ENCODE results near the gene CTLA4.

Gene CTLA4

GRCh38 chr2:203859030-203859789, 8.4 kb upstream of the CTLA4 start:
- POLR2A ChIA-PET = no interaction called here
- DNase-seq (ENCODE audit: extremely low spot score) = no peak
- no peak for TF ChIP-seq FOXA1 (IDR thresholded peaks at IDR 0.05)
- TF ChIP-seq FOXM1 (IDR thresholded peaks at IDR 0.05; ENCODE audit: borderline replicate concordance) = no peak
- TF ChIP-seq ARNT (IDR thresholded peaks at IDR 0.05) = no peak
- no peak for TF ChIP-seq TARDBP (IDR thresholded peaks at IDR 0.05)
- no peak for TF ChIP-seq ELF4 (IDR thresholded peaks at IDR 0.05)
- CTCF ChIA-PET = no interaction called here

GRCh38 chr2:203861197-203861596, 6.4 kb upstream of the CTLA4 start:
- POLR2A ChIA-PET = no interaction called here
- no peak for DNase-seq (ENCODE audit: extremely low spot score)
- TF ChIP-seq FOXK2 (IDR thresholded peaks at IDR 0.05) (no peak), FOXA1 (IDR thresholded peaks at IDR 0.05) (no peak), ZNF384 (IDR thresholded peaks at IDR 0.05) (no peak), L3MBTL2 (conservative IDR thresholded peaks at IDR 0.05) (no peak), HDGF (IDR thresholded peaks at IDR 0.05; ENCODE audit: borderline replicate concordance) (no peak), ELF4 (IDR thresholded peaks at IDR 0.05) (no peak), SUZ12 (IDR thresholded peaks at IDR 0.05) (no peak), BHLHE40 (IDR thresholded peaks at IDR 0.05; ENCODE audit: borderline replicate concordance) (no peak)
- CTCF ChIA-PET = no interaction called here

- POLR2A ChIA-PET = no interaction called here
- no peak for TF ChIP-seq FOXA1 (IDR thresholded peaks at IDR 0.05)
- TF ChIP-seq ELF4 (IDR thresholded peaks at IDR 0.05) = no peak
- no peak for TF ChIP-seq CTBP1 (IDR thresholded peaks at IDR 0.05; ENCODE audit: borderline replicate concordance)
- CTCF ChIA-PET = no interaction called here
- no peak for DNase-seq (ENCODE audit: extremely low spot score)
These were observed 6.0 kb upstream of the CTLA4 start for GRCh38 chr2:203861607-203862006.

- DNase-seq (ENCODE audit: extremely low spot score) = no peak
- CTCF ChIA-PET = no interaction called here
- POLR2A ChIA-PET = no interaction called here
- TF ChIP-seq LEF1 (IDR thresholded peaks at IDR 0.05; ENCODE audit: borderline replicate concordance) (no peak), PKNOX1 (IDR thresholded peaks at IDR 0.05) (no peak), CTBP1 (IDR thresholded peaks at IDR 0.05; ENCODE audit: borderline replicate concordance) (no peak), SUZ12 (IDR thresholded peaks at IDR 0.05) (no peak), BHLHE40 (IDR thresholded peaks at IDR 0.05; ENCODE audit: borderline replicate concordance) (no peak), SP1 (IDR thresholded peaks at IDR 0.05) (no peak), ARNT (IDR thresholded peaks at IDR 0.05) (no peak)
These were observed 1.9 kb downstream of the CTLA4 start for GRCh38 chr2:203869223-203870042.

GRCh38 chr2:203870481-203870880, 2.9 kb downstream of the CTLA4 start:
- ChIA-PET CTCF (no interaction called here), POLR2A (no interaction called here)
- DNase-seq (ENCODE audit: extremely low spot score) = no peak
- no peak for TF ChIP-seq SUZ12 (IDR thresholded peaks at IDR 0.05)
- no peak for TF ChIP-seq PKNOX1 (IDR thresholded peaks at IDR 0.05)
- no peak for TF ChIP-seq ZNF384 (IDR thresholded peaks at IDR 0.05)
- TF ChIP-seq CTBP1 (IDR thresholded peaks at IDR 0.05; ENCODE audit: borderline replicate concordance) = no peak
- no peak for TF ChIP-seq ELF4 (IDR thresholded peaks at IDR 0.05)

GRCh38 chr2:203870941-203871340, 3.4 kb downstream of the CTLA4 start:
- POLR2A ChIA-PET = no interaction called here
- CTCF ChIA-PET = no interaction called here
- TF ChIP-seq FOXK2 (IDR thresholded peaks at IDR 0.05) = no peak
- no peak for TF ChIP-seq PKNOX1 (IDR thresholded peaks at IDR 0.05)
- no peak for TF ChIP-seq HDGF (IDR thresholded peaks at IDR 0.05; ENCODE audit: borderline replicate concordance)
- no peak for TF ChIP-seq NFRKB (IDR thresholded peaks at IDR 0.05)
- no peak for TF ChIP-seq ARNT (IDR thresholded peaks at IDR 0.05)
- no peak for TF ChIP-seq FOXM1 (IDR thresholded peaks at IDR 0.05; ENCODE audit: borderline replicate concordance)
- no peak for TF ChIP-seq ELF4 (IDR thresholded peaks at IDR 0.05)
- no peak for TF ChIP-seq L3MBTL2 (conservative IDR thresholded peaks at IDR 0.05)

GRCh38 chr2:203871371-203871983, 3.9 kb downstream of the CTLA4 start:
- DNase-seq (ENCODE audit: extremely low spot score) = no peak
- ChIA-PET POLR2A (no interaction called here), CTCF (no interaction called here)
- no peak for TF ChIP-seq FOXK2 (IDR thresholded peaks at IDR 0.05)

More at GRCh38 chr2:203870941-203871340, 3.4 kb downstream of the CTLA4 start:
- DNase-seq (ENCODE audit: extremely low spot score) = no peak

Data from HEK293T (cell line).